ENCODE results near the gene LEMD2. TPM values are rescaled to one million over a fixed set of nuclear protein-coding genes. Genes with fewer than 3 reads are reported as not detected.

The LEMD2 gene
- total and polyA plus RNA-seq, 5 donors from 2014 or later, result 25.7 to 102 (median 32.1) TPM

- peak; percentile 39 to 51 for ATAC-seq (ENCODE audit: low read depth in 2 of 2)
- H3K27ac ChIP-seq (ENCODE audit: insufficient read depth, low read length, poor library complexity, severe bottlenecking), result no peak overlapping the region
Measured at GRCh38 chr6:33768644-33769120, 20.2 kb downstream of the LEMD2 start.

DNA sequence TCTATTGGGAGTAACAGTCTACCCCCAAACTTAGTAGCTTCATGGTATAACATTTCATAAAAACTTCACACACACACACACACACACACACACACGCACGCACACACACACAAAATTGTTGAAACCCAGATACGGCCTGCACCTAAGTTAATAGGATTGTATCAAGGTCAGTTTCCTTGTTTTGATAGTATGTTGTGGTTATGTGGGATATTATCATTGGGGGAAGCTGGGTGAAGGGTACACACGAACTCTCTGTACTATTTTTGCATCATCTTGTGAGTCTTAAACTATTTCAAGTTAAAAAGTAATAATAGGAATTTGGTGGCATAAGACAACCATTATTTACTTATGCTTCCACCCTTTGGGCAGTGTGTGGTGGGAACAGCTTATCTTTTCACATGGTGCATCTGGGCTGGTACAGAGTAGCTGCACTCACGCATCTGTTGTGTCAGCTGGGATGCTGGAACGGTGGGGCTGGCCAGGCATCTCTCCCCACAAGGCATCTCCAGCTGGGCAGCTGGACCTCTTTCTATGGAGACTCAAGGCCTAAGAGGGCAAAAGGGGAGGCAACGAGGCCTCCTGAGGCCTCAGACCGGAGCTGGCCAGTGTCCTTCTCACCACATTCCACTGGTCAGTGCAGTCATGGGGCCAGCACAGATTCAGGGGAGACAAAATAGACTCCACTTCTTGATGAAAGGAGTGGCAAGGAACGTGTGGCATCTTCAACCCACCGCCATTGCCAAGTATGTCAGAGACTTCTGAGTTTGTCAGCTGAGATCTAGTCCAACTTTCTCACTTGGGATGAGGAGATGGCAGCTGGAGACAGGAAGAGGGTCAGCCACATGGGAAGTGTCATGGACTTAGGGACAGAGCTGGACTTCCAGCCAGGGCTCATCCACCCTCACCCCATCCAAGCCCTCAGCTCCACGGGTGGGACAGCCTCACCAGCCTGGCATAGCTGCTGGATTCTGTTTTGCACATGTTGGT lies 21.7 kb downstream of the LEMD2 start:
- H3K9me3 ChIP-seq (ENCODE audit: control insufficient read depth in 2 of 2, low read length in 2 of 2), result no peaks in the 10 kb centered on the region
- no peak overlapping the region for H3K27ac ChIP-seq (ENCODE audit: insufficient read depth, low read length, poor library complexity, severe bottlenecking)
- Mint-ChIP-seq H3K9me3 (no peaks in the 10 kb centered on the region), H3K27ac (no peak overlapping the region), H3K27me3 (peaks cover 1% of the 10 kb centered on the region), H3K36me3 (peaks cover 1% of the 10 kb centered on the region), H3K4me1 (peaks cover 0 to 17% (median 8%) of the 10 kb centered on the region in 4 donors), H3K4me3 (no peak overlapping the region)
- no peaks in the 10 kb centered on the region for H3K27me3 ChIP-seq (ENCODE audit: control insufficient read depth, insufficient read depth, low read length)
- no peak overlapping the region for H3K4me3 ChIP-seq (ENCODE audit: low read depth, low read length)
- no peak for DNase-seq
- ATAC-seq (ENCODE audit: low read depth in 2 of 2), result no peak
- peaks cover 2% of the 10 kb centered on the region for H3K36me3 ChIP-seq (ENCODE audit: control insufficient read depth, insufficient read depth, low read length)
- H3K4me1 ChIP-seq (ENCODE audit: control insufficient read depth, insufficient read depth, low read length, poor library complexity, severe bottlenecking), result peaks cover 10% of the 10 kb centered on the region

More at GRCh38 chr6:33768644-33769120, 20.2 kb downstream of the LEMD2 start:
- no peak overlapping the region for H3K4me3 ChIP-seq (ENCODE audit: low read depth, low read length)
- H3K4me1 ChIP-seq (ENCODE audit: control insufficient read depth, insufficient read depth, low read length, poor library complexity, severe bottlenecking), result peaks cover 10% of the 10 kb centered on the region
- no peaks in the 10 kb centered on the region for H3K27me3 Mint-ChIP-seq
- H3K4me3 Mint-ChIP-seq, result no peak overlapping the region
- H3K4me1 Mint-ChIP-seq, result peaks cover 0 to 22% (median 12%) of the 10 kb centered on the region in 4 donors
- no peak overlapping the region for H3K27ac Mint-ChIP-seq
- H3K36me3 ChIP-seq (ENCODE audit: control insufficient read depth, insufficient read depth, low read length), result peaks cover 10% of the 10 kb centered on the region
- DNase-seq, result peak; percentile 47 to 70 (median 47)
- no peaks in the 10 kb centered on the region for H3K27me3 ChIP-seq (ENCODE audit: control insufficient read depth, insufficient read depth, low read length)
- H3K9me3 Mint-ChIP-seq, result no peaks in the 10 kb centered on the region
- no peaks in the 10 kb centered on the region for H3K9me3 ChIP-seq (ENCODE audit: control insufficient read depth in 2 of 2, low read length in 2 of 2)
- peaks cover 9% of the 10 kb centered on the region for H3K36me3 Mint-ChIP-seq

- ATAC-seq (ENCODE audit: low read depth in 2 of 2), result no peak
- Histone ChIP-seq H3K4me1 (ENCODE audit: control insufficient read depth, insufficient read depth, low read length, poor library complexity, severe bottlenecking) (no peaks in the 10 kb centered on the region), H3K27ac (ENCODE audit: insufficient read depth, low read length, poor library complexity, severe bottlenecking) (no peak overlapping the region), H3K9me3 (ENCODE audit: control insufficient read depth in 2 of 2, low read length in 2 of 2) (no peaks in the 10 kb centered on the region), H3K27me3 (ENCODE audit: control insufficient read depth, insufficient read depth, low read length) (no peaks in the 10 kb centered on the region), H3K4me3 (ENCODE audit: low read depth, low read length) (no peak overlapping the region), H3K36me3 (ENCODE audit: control insufficient read depth, insufficient read depth, low read length) (no peaks in the 10 kb centered on the region)
- Mint-ChIP-seq H3K4me1 (peaks cover 0 to 6% (median 0%) of the 10 kb centered on the region in 4 donors), H3K4me3 (no peak overlapping the region), H3K36me3 (no peaks in the 10 kb centered on the region), H3K27ac (peak overlapping the region in 1 of 3 donors; percentile 84), H3K9me3 (no peaks in the 10 kb centered on the region), H3K27me3 (peaks cover 11% of the 10 kb centered on the region)
- no peak for DNase-seq
Measured at GRCh38 chr6:33765368-33765767, 23.6 kb downstream of the LEMD2 start.

GRCh38 chr6:33764036-33764435 lies 24.9 kb downstream of the LEMD2 start:
- Histone ChIP-seq H3K4me3 (ENCODE audit: low read depth, low read length) (no peak overlapping the region), H3K36me3 (ENCODE audit: control insufficient read depth, insufficient read depth, low read length) (no peaks in the 10 kb centered on the region), H3K27me3 (ENCODE audit: control insufficient read depth, insufficient read depth, low read length) (no peaks in the 10 kb centered on the region), H3K4me1 (ENCODE audit: control insufficient read depth, insufficient read depth, low read length, poor library complexity, severe bottlenecking) (no peaks in the 10 kb centered on the region), H3K9me3 (ENCODE audit: control insufficient read depth in 2 of 2, low read length in 2 of 2) (no peaks in the 10 kb centered on the region), H3K27ac (ENCODE audit: insufficient read depth, low read length, poor library complexity, severe bottlenecking) (no peak overlapping the region)
- Mint-ChIP-seq H3K9me3 (no peaks in the 10 kb centered on the region), H3K36me3 (no peaks in the 10 kb centered on the region), H3K27me3 (peaks cover 12% of the 10 kb centered on the region), H3K4me3 (no peak overlapping the region), H3K4me1 (peaks cover 0 to 6% (median 0%) of the 10 kb centered on the region in 4 donors), H3K27ac (no peak overlapping the region)
- no peak for DNase-seq
- no peak for ATAC-seq (ENCODE audit: low read depth in 2 of 2)

- no peaks in the 10 kb centered on the region for H3K36me3 Mint-ChIP-seq
- H3K9me3 ChIP-seq (ENCODE audit: control insufficient read depth in 2 of 2, low read length in 2 of 2), result no peaks in the 10 kb centered on the region
- H3K4me1 ChIP-seq (ENCODE audit: control insufficient read depth, insufficient read depth, low read length, poor library complexity, severe bottlenecking), result no peaks in the 10 kb centered on the region
Measured at GRCh38 chr6:33763483-33763882, 25.4 kb downstream of the LEMD2 start.

DNA sequence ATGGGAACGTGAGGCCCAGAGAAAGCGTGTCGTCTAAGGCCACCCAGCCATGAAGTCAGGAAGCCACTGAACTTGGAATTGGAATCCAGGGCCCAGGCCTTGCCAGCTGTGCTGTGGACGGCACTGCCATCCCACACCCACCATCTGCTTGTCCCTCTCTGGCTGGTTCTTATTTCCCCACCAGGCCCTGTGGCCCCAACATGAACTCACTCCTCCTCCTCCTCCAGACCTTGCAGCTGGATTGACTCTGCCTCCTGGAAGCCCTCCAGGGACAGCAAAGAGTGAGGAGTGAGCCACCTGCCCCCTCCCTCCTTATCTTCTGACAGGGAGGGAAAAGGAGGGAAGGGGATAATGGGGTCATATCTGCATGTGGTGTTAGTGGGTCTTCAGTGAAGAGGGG lies 26.2 kb downstream of the LEMD2 start:
- H3K9me3 ChIP-seq (ENCODE audit: control insufficient read depth in 2 of 2, low read length in 2 of 2), result no peaks in the 10 kb centered on the region
- Mint-ChIP-seq H3K36me3 (no peaks in the 10 kb centered on the region), H3K27ac (no peak overlapping the region), H3K27me3 (peaks cover 15% of the 10 kb centered on the region), H3K9me3 (no peaks in the 10 kb centered on the region), H3K4me3 (no peak overlapping the region), H3K4me1 (peaks cover 0 to 2% (median 0%) of the 10 kb centered on the region in 4 donors)
- no peaks in the 10 kb centered on the region for H3K36me3 ChIP-seq (ENCODE audit: control insufficient read depth, insufficient read depth, low read length)
- no peaks in the 10 kb centered on the region for H3K4me1 ChIP-seq (ENCODE audit: control insufficient read depth, insufficient read depth, low read length, poor library complexity, severe bottlenecking)
- H3K27ac ChIP-seq (ENCODE audit: insufficient read depth, low read length, poor library complexity, severe bottlenecking), result no peak overlapping the region
- DNase-seq (no peak), ATAC-seq (ENCODE audit: low read depth in 2 of 2) (no peak)
- no peaks in the 10 kb centered on the region for H3K27me3 ChIP-seq (ENCODE audit: control insufficient read depth, insufficient read depth, low read length)
- no peak overlapping the region for H3K4me3 ChIP-seq (ENCODE audit: low read depth, low read length)

More at GRCh38 chr6:33763483-33763882, 25.4 kb downstream of the LEMD2 start:
- Histone ChIP-seq H3K36me3 (ENCODE audit: control insufficient read depth, insufficient read depth, low read length) (no peaks in the 10 kb centered on the region), H3K4me3 (ENCODE audit: low read depth, low read length) (no peak overlapping the region), H3K27ac (ENCODE audit: insufficient read depth, low read length, poor library complexity, severe bottlenecking) (no peak overlapping the region), H3K27me3 (ENCODE audit: control insufficient read depth, insufficient read depth, low read length) (no peaks in the 10 kb centered on the region)
- no peaks in the 10 kb centered on the region for H3K9me3 Mint-ChIP-seq
- DNase-seq, result no peak
- H3K27me3 Mint-ChIP-seq, result peaks cover 15% of the 10 kb centered on the region
- no peak for ATAC-seq (ENCODE audit: low read depth in 2 of 2)
- peaks cover 0 to 3% (median 0%) of the 10 kb centered on the region in 4 donors for H3K4me1 Mint-ChIP-seq
- no peak overlapping the region for H3K27ac Mint-ChIP-seq
- no peak overlapping the region for H3K4me3 Mint-ChIP-seq

DNA sequence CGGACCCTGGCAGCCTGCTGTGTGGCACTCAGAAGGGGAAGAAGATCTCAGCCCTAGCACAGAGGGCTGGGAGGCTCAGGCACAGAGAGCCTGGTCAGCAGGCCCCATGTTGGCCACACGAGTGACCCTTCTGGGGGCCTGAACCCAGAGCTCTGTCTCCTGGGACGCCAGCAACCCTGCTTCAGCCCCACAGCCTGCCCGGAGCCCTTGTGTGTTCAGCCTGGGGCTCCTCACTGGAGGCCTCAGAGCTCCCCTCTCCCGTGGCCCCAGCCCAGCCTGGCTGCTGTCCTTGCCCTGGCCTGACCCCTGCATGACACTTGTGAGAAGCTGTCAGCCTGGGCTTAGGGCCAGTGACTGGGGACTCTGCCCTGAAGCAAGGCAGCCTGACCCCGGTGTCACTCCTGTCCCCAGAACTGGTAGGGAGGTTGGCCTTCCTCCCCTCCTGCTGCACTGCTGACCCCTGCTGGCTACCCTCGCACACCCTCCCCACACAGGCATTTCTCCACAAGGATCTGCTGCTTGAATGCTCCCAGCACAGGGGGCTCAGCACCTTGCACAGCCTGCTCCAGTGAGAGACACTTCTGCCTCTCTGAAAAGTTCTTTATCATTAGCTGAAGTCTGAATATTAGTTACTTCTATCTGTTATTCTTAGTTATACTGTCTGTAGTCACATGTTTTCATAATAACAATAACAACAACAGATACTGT lies 26.9 kb downstream of the LEMD2 start:
- no peaks in the 10 kb centered on the region for H3K36me3 ChIP-seq (ENCODE audit: control insufficient read depth, insufficient read depth, low read length)
- H3K36me3 Mint-ChIP-seq, result no peaks in the 10 kb centered on the region
- no peaks in the 10 kb centered on the region for H3K27me3 ChIP-seq (ENCODE audit: control insufficient read depth, insufficient read depth, low read length)

More for the DNA sequence above, 26.9 kb downstream of the LEMD2 start:
- Mint-ChIP-seq H3K27me3 (peaks cover 18% of the 10 kb centered on the region), H3K4me3 (no peak overlapping the region), H3K4me1 (peaks cover 0 to 2% (median 0%) of the 10 kb centered on the region in 4 donors), H3K9me3 (no peaks in the 10 kb centered on the region), H3K27ac (no peak overlapping the region)
- Histone ChIP-seq H3K9me3 (ENCODE audit: control insufficient read depth in 2 of 2, low read length in 2 of 2) (no peaks in the 10 kb centered on the region), H3K4me3 (ENCODE audit: low read depth, low read length) (no peak overlapping the region), H3K4me1 (ENCODE audit: control insufficient read depth, insufficient read depth, low read length, poor library complexity, severe bottlenecking) (no peaks in the 10 kb centered on the region), H3K27ac (ENCODE audit: insufficient read depth, low read length, poor library complexity, severe bottlenecking) (no peak overlapping the region)
- DNase-seq (peak in 1 of 3 donors; percentile 57), ATAC-seq (ENCODE audit: low read depth in 2 of 2) (peak in 1 of 2 donors; percentile 41)

Measured in CD4-positive, CD25-positive, alpha-beta regulatory T cell (primary cell).